GOT3 (cell line): ENCODE results near the gene TMEM89.

ENCODE experiments used
- DNase-seq: peaks from one replicate; lab custom pipeline; 2025; ENCODE audit warnings: mixed read lengths; lab: John Stamatoyannopoulos, UW

The TMEM89 gene

GRCh38 chr3:48591436-48591835, 30.1 kb downstream of the TMEM89 start:
- no peak for DNase-seq

- no peak for DNase-seq
Observed at GRCh38 chr3:48588230-48588629, 33.3 kb downstream of the TMEM89 start.

- DNase-seq, result no peak
Observed at GRCh38 chr3:48587686-48588085, 33.9 kb downstream of the TMEM89 start.

GRCh38 chr3:48585411-48585810, 36.2 kb downstream of the TMEM89 start:
- DNase-seq, result no peak

- no peak for DNase-seq
Observed at GRCh38 chr3:48584836-48585235, 36.7 kb downstream of the TMEM89 start.

- DNase-seq, result no peak
Observed at GRCh38 chr3:48581621-48582481, 39.7 kb downstream of the TMEM89 start.

- no peak for DNase-seq
Observed at GRCh38 chr3:48576647-48577046, 44.9 kb downstream of the TMEM89 start.

GRCh38 chr3:48575366-48575765, 46.2 kb downstream of the TMEM89 start:
- DNase-seq, result no peak

- DNase-seq, result no peak
Observed at GRCh38 chr3:48573973-48574585, 47.5 kb downstream of the TMEM89 start.

- DNase-seq, result no peak
Observed at GRCh38 chr3:48572517-48572916, 49.1 kb downstream of the TMEM89 start.

- DNase-seq, result no peak
Observed at GRCh38 chr3:48571938-48572337, 49.6 kb downstream of the TMEM89 start.
